A549 (cell line): ENCODE measurements around the gene ARHGEF6. TPM values are rescaled to one million over a fixed set of nuclear protein-coding genes. Genes with fewer than 3 reads are reported as not detected.

Experiments
- ATAC-seq, 2 experiments: fragments of 200-7000 bp in 1 of 2; fragments of >200 bp in 1 of 2; cut with Nextera tagmentation in 1 of 2; cut with Tn5 transposase in 1 of 2; 3 replicates each; pipeline versions ENCODE4 v1.8.0 to v1.9.1; 2018 to 2020; ENCODE audit warnings: mild to moderate bottlenecking in 1 of 2, moderate library complexity in 1 of 2
- CTCF ChIA-PET: fragments of 300-600 bp; sonication (Branson Sonifier 250); formaldehyde crosslinking; extraction: SDS; loops from one replicate; lab custom pipeline; 2021; ENCODE audit warnings: antibody characterized with exemption, inconsistent platforms; lab: Yijun Ruan, JAX
- POLR2A ChIA-PET: fragments of 350-600 bp; formaldehyde crosslinking; extraction: SDS; loops from one replicate; lab custom pipeline; 2021; ENCODE audit warnings: antibody characterized with exemption, inconsistent platforms; lab: Yijun Ruan, JAX
- DNase-seq, 2 experiments: peaks; one replicate each; pipeline versions ENCODE4 v3.0.0 to v3.0.0-alpha.2; 2011 to 2016; ENCODE audit warnings: low read depth in 1 of 2, low spot score in 1 of 2
- FAIRE-seq: peaks from 2 replicates; lab custom pipeline; 2011; peaks lifted over from hg19 to GRCh38; lab: Jason Lieb, UNC
- H3K27ac ChIP-seq, 2 experiments: fragments of >200 bp; sonication (Bioruptor Twin); formaldehyde crosslinking; 3 replicates each; pipeline ENCODE4 v1.5.1; 2016 to 2017
- H3K4me1 ChIP-seq: fragments of >200 bp; sonication (Bioruptor Twin); formaldehyde crosslinking; 3 replicates; pipeline ENCODE4 v1.6.1; 2016
- H3K4me2 ChIP-seq: fragments of >200 bp; sonication (Bioruptor Twin); formaldehyde crosslinking; 3 replicates; pipeline ENCODE4 v1.6.1; 2016
- H3K4me3 ChIP-seq: fragments of >200 bp; sonication (Bioruptor Twin); formaldehyde crosslinking; 3 replicates; pipeline ENCODE4 v1.5.1; 2016
- H3K9me3 ChIP-seq: fragments of >200 bp; sonication (Bioruptor Twin); formaldehyde crosslinking; 3 replicates; pipeline ENCODE4 v1.6.1; 2016
- CBX8 ChIP-seq: fragments of 200-600 bp; sonication (generic); IDR thresholded peaks from 2 replicates; pipeline ENCODE4 v1.6.1; 2016
- CEBPB ChIP-seq, 2 experiments: fragments of >200 bp in 1 of 2; sonication (Bioruptor Twin) in 1 of 2; formaldehyde crosslinking in 1 of 2; IDR thresholded peaks; 2 replicates each; pipeline ENCODE4 v1.6.1; 2012 to 2016
- CHD2 ChIP-seq: fragments of 150-350 bp; IDR thresholded peaks from 2 replicates; pipeline ENCODE4 v1.6.1; 2014; ENCODE audit warnings: low read length; ENCODE audit not compliant: partially characterized antibody
- EHF ChIP-seq: fragments of 250-450 bp; sonication (Bioruptor Pico); IDR thresholded peaks from 2 replicates; pipeline ENCODE4 v1.5.0; 2020; ENCODE audit warnings: mild to moderate bottlenecking
- EP300 ChIP-seq, 2 experiments: fragments of >200 bp; sonication (Bioruptor Twin); formaldehyde crosslinking; IDR thresholded peaks; 2 replicates in 1 of 2; 3 replicates in 1 of 2; pipeline ENCODE4 v1.6.1; 2016 to 2017
- FOSB ChIP-seq: fragments of 250-450 bp; sonication (Bioruptor Pico); IDR thresholded peaks from 2 replicates; pipeline ENCODE4 v1.5.0; 2020; ENCODE audit warnings: mild to moderate bottlenecking, moderate library complexity
- FOSL2 ChIP-seq, 2 experiments: fragments of 450-650 bp in 1 of 2; fragments of >200 bp in 1 of 2; sonication (Bioruptor Twin) in 1 of 2; formaldehyde crosslinking; IDR thresholded peaks; 2 replicates each; pipeline versions ENCODE4 v1.5.0 to v1.6.1; 2016 to 2020; ENCODE audit warnings: mild to moderate bottlenecking in 1 of 2, moderate library complexity in 1 of 2
- FOXS1 ChIP-seq: fragments of 250-450 bp; sonication (Bioruptor Pico); IDR thresholded peaks from 2 replicates; pipeline ENCODE4 v1.5.0; 2020; ENCODE audit warnings: mild to moderate bottlenecking, moderate library complexity
- HDAC2 ChIP-seq: fragments of 200-600 bp; sonication (generic); IDR thresholded peaks from 2 replicates; pipeline ENCODE4 v1.6.1; 2016
- HOXA7 ChIP-seq: fragments of 250-450 bp; sonication (Bioruptor Pico); IDR thresholded peaks from 2 replicates; pipeline ENCODE4 v1.5.0; 2020; ENCODE audit warnings: mild to moderate bottlenecking, moderate library complexity
- JUN ChIP-seq, 2 experiments: fragments of >200 bp; sonication (Bioruptor Twin); formaldehyde crosslinking; IDR thresholded peaks; 2 replicates in 1 of 2; 3 replicates in 1 of 2; pipeline ENCODE4 v1.6.1; 2016 to 2017
- KDM1A ChIP-seq: fragments of 200-600 bp; sonication (generic); IDR thresholded peaks from 2 replicates; pipeline ENCODE4 v1.6.1; 2016; ENCODE audit warnings: low read depth, mild to moderate bottlenecking
- MAZ ChIP-seq: fragments of 150-350 bp; IDR thresholded peaks from 2 replicates; pipeline ENCODE4 v1.6.1; 2014; ENCODE audit warnings: antibody characterized with exemption, low read depth, low read length, borderline replicate concordance
- MYC ChIP-seq: IDR thresholded peaks from 2 replicates; pipeline ENCODE4 v1.6.1; 2012; ENCODE audit warnings: mild to moderate bottlenecking, inconsistent platforms, low read length, improper control_type of control experiment, borderline replicate concordance
- NFE2L2 ChIP-seq: fragments of 150-350 bp; conservative IDR thresholded peaks from 2 replicates; pipeline ENCODE4 v1.6.1; 2014; ENCODE audit warnings: low read length
- NPAS2 ChIP-seq: fragments of 250-450 bp; sonication (Bioruptor Pico); IDR thresholded peaks from 2 replicates; pipeline ENCODE4 v1.8.0; 2022; ENCODE audit warnings: mild to moderate bottlenecking, moderate library complexity, borderline replicate concordance
- PHF8 ChIP-seq: fragments of 200-600 bp; sonication (generic); IDR thresholded peaks from 2 replicates; pipeline ENCODE4 v1.6.1; 2016; ENCODE audit warnings: low read depth, mild to moderate bottlenecking, antibody characterized with exemption, moderate library complexity, borderline replicate concordance
- POLR2A ChIP-seq: IDR thresholded peaks from 2 replicates; pipeline ENCODE4 v1.6.1; 2012; ENCODE audit warnings: mild to moderate bottlenecking, low read length
- SREBF2 ChIP-seq: fragments of 450-650 bp; IDR thresholded peaks from 2 replicates; pipeline ENCODE4 v1.6.1; 2014; ENCODE audit warnings: mild to moderate bottlenecking, moderate library complexity
- TFCP2L1 ChIP-seq: fragments of 250-450 bp; sonication (Bioruptor Pico); IDR thresholded peaks from 2 replicates; pipeline ENCODE4 v1.5.0; 2021; ENCODE audit warnings: mild to moderate bottlenecking
- ZNF302 ChIP-seq: fragments of 250-450 bp; sonication (Bioruptor Pico); IDR thresholded peaks from 2 replicates; pipeline ENCODE4 v1.9.0; 2021; ENCODE audit warnings: inconsistent platforms, mild to moderate bottlenecking, moderate library complexity
- WGBS: methylation state at CpG from one replicate; pipeline ENCODE4 v1.1.6; 2017; ENCODE audit errors: missing lambda C conversion rate; 5-methylcytosine and 5-hydroxymethylcytosine counted together
- polyA plus RNA-seq, 4 experiments: library from polyadenylated mRNA; depleted of rRNA in 3 of 4; stranded (reverse); fragments of >200 nt; fragmentation: RNase III in 1 of 4; extraction: RNeasy Plus Mini Kit Qiagen cat#74134 plus additional on column Dnase treatment in 1 of 4; gene quantifications; 2 replicates in 3 of 4; 3 replicates in 1 of 4; pipeline ENCODE4 v1.2.3, GENCODE V29; 2011 to 2017
- TF ChIP-seq, protein P1 (sequence below): IDR thresholded peaks from 2 replicates; pipeline ENCODE4 v1.6.1; 2012; ENCODE audit warnings: low read depth, borderline replicate concordance
- TF ChIP-seq, protein P2 (sequence below): fragments of 450-650 bp; IDR thresholded peaks from 2 replicates; pipeline ENCODE4 v1.6.1; 2014; ENCODE audit warnings: antibody characterized with exemption
- TF ChIP-seq, protein P3 (sequence below): fragments of 150-350 bp; IDR thresholded peaks from 2 replicates; pipeline ENCODE4 v1.6.1; 2014; ENCODE audit warnings: low read depth, mild to moderate bottlenecking, low read length

Gene ARHGEF6
- polyA plus RNA-seq, 2 of the 4 experiments (the other 2 are of a cell fraction), result 0.10 to 0.30 TPM

DNA sequence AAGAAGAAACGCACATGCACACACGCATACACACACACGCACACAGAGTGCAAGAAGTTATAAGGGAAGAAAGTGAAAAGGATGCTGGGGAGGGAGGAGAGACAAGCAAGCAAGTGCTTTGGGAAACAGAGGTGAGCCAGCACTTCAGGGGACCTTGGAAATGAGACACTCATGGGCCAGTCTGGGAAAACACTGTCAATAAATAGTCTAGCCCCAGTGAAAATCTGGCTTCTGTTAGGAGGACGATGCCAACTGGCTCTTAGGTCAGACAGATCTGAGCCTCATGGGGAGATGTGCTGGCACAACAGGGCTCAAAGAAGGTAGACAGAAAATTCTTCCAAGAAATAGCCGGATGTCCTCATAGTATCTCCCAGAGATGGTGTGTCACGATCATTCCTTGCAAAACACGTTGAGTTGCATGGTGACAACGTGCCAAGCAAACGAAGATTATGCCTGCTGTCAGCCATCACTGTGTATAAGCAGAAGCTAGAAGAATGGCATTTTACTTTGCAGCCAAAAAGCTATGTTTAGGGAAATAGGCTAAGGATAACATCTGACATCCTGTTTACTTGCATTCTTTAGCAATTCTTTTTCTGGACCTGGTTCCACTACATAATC lies 557 bp upstream of the ARHGEF6 start:
- FAIRE-seq (no peak), ATAC-seq (no peak)
- Histone ChIP-seq H3K4me2 (no peak overlapping the region), H3K9me3 (no peaks in the 10 kb centered on the region)
- POLR2A ChIA-PET, result no interaction called here
- WGBS, result 48% methylated on average over 9 of the region's 9 CpGs
- no peak for TF ChIP-seq CHD2
- TF ChIP-seq EHF (CRISPR knock-in tag), result no peak
- no peak for TF ChIP-seq FOSB
- TF ChIP-seq PHF8, result no peak
- TF ChIP-seq HDAC2, result no peak
- TF ChIP-seq MYC, result no peak
- no peak for TF ChIP-seq EP300 (IDR thresholded peaks at IDR 0.05)
- no peak for TF ChIP-seq NFE2L2
- TF ChIP-seq HOXA7 (CRISPR knock-in tag), result no peak
- no peak for TF ChIP-seq NPAS2
- TF ChIP-seq, protein P1, sequence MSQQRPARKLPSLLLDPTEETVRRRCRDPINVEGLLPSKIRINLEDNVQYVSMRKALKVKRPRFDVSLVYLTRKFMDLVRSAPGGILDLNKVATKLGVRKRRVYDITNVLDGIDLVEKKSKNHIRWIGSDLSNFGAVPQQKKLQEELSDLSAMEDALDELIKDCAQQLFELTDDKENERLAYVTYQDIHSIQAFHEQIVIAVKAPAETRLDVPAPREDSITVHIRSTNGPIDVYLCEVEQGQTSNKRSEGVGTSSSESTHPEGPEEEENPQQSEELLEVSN, result no peak
- no peak for TF ChIP-seq FOSL2 (IDR thresholded peaks at IDR 0.05)
- no peak for TF ChIP-seq FOSL2 (CRISPR knock-in tag; IDR thresholded peaks at IDR 0.05)
- no peak for TF ChIP-seq TFCP2L1 (CRISPR knock-in tag)
- TF ChIP-seq MAZ, result no peak
- TF ChIP-seq CBX8, result no peak
- TF ChIP-seq FOXS1 (CRISPR knock-in tag), result no peak
- TF ChIP-seq, all 56 proteins: peak for 0
- Histone ChIP-seq H3K27ac (no peak overlapping the region), H3K4me1 (peaks cover 8% of the 10 kb centered on the region; the same call in 2 of the 3 replicates), H3K4me3 (no peak overlapping the region)
- CTCF ChIA-PET, result interaction anchor here (0.8 kb wide), 1 partner anchor 28 kb away, joined by 3 read pairs; no protein-coding TSS in a partner anchor
- no peak for DNase-seq

DNA sequence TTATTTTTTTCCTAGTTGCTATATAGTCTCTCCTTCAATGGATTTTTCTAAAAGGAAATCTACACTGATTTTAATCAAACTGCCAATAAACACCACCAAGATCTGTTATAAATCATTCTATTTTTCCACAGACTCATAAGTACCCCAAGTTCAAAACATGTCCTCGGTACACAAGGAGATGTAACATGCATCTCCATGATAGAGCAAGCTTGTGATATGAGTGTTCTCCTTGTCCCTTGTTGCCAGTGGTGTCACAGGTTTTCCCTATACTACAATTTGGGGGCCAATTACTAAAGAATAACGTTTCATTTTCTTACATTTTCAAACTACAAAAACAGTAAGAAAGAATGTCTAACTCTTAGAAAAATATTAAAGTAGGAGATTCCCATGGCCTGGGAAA lies 491 bp downstream of the ARHGEF6 start:
- WGBS, result 36% methylated on average over 2 of the region's 2 CpGs
- H3K9me3 ChIP-seq, result no peaks in the 10 kb centered on the region
- no peak for DNase-seq
- ChIA-PET POLR2A (no interaction called here), CTCF (interaction anchor here (2.1 kb wide), 1 partner anchor 13 kb away, joined by 5 read pairs; no protein-coding TSS in a partner anchor)
- H3K4me3 ChIP-seq, result no peak overlapping the region
- FAIRE-seq, result peak; percentile 46
- peaks cover 8% of the 10 kb centered on the region; the same call in 2 of the 3 replicates for H3K4me1 ChIP-seq
- no peak overlapping the region for H3K27ac ChIP-seq
- no peak for ATAC-seq
- no peak overlapping the region for H3K4me2 ChIP-seq
- TF ChIP-seq HDAC2, result no peak
- TF ChIP-seq, protein P2, sequence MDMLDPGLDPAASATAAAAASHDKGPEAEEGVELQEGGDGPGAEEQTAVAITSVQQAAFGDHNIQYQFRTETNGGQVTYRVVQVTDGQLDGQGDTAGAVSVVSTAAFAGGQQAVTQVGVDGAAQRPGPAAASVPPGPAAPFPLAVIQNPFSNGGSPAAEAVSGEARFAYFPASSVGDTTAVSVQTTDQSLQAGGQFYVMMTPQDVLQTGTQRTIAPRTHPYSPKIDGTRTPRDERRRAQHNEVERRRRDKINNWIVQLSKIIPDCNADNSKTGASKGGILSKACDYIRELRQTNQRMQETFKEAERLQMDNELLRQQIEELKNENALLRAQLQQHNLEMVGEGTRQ, result no peak
- no peak for TF ChIP-seq MYC
- TF ChIP-seq FOXS1 (CRISPR knock-in tag), result no peak
- no peak for TF ChIP-seq CEBPB (IDR thresholded peaks at IDR 0.05)
- no peak for TF ChIP-seq SREBF2
- no peak for TF ChIP-seq PHF8
- TF ChIP-seq MAZ, result no peak
- TF ChIP-seq, protein P3, sequence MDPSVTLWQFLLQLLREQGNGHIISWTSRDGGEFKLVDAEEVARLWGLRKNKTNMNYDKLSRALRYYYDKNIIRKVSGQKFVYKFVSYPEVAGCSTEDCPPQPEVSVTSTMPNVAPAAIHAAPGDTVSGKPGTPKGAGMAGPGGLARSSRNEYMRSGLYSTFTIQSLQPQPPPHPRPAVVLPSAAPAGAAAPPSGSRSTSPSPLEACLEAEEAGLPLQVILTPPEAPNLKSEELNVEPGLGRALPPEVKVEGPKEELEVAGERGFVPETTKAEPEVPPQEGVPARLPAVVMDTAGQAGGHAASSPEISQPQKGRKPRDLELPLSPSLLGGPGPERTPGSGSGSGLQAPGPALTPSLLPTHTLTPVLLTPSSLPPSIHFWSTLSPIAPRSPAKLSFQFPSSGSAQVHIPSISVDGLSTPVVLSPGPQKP, result no peak
- no peak for TF ChIP-seq ZNF302 (CRISPR knock-in tag)
- TF ChIP-seq EP300 (IDR thresholded peaks at IDR 0.05), result no peak
- no peak for TF ChIP-seq KDM1A
- no peak for TF ChIP-seq POLR2A
- no peak for TF ChIP-seq JUN (IDR thresholded peaks at IDR 0.05)
- TF ChIP-seq, all 56 proteins: peak for 0
